RWPE2 (cell line): ENCODE results near the gene FSCN2.

Experiments
- ATAC-seq: fragments of 200-7000 bp; cut with Tn5 transposase; 3 replicates; pipeline ENCODE4 v1.9.1; 2021; ENCODE audit warnings: low read depth
- DNase-seq: peaks from one replicate; pipeline ENCODE4 v3.0.0-alpha.2; 2020; ENCODE audit warnings: low spot score
- H3K27ac ChIP-seq: fragments of 450-650 bp; 2 replicates; pipeline ENCODE4 v1.5.1; 2017; ENCODE audit warnings: mild to moderate bottlenecking; ENCODE audit not compliant: poor library complexity, severe bottlenecking
- H3K27me3 ChIP-seq: fragments of 250-450 bp; sonication (Bioruptor Pico); 2 replicates; pipeline ENCODE4 v1.5.1; 2021; ENCODE audit warnings: mild to moderate bottlenecking, moderate library complexity; ENCODE audit not compliant: insufficient read depth, poor library complexity, severe bottlenecking
- H3K36me3 ChIP-seq: fragments of 250-450 bp; sonication (Bioruptor Pico); 2 replicates; pipeline ENCODE4 v1.5.1; 2020; ENCODE audit warnings: low read depth, mild to moderate bottlenecking, moderate library complexity
- H3K4me1 ChIP-seq: fragments of 250-450 bp; sonication (Bioruptor Pico); 2 replicates; pipeline ENCODE4 v1.5.1; 2021; ENCODE audit warnings: mild to moderate bottlenecking, moderate library complexity; ENCODE audit not compliant: insufficient read depth, poor library complexity, severe bottlenecking
- H3K4me3 ChIP-seq: fragments of 250-450 bp; sonication (Bioruptor Pico); 2 replicates; pipeline ENCODE4 v1.5.1; 2021; ENCODE audit warnings: mild to moderate bottlenecking, moderate library complexity; ENCODE audit not compliant: severe bottlenecking
- H3K9me3 ChIP-seq: fragments of 250-450 bp; sonication (Bioruptor Pico); 2 replicates; pipeline ENCODE4 v1.5.1; 2021; ENCODE audit warnings: mild to moderate bottlenecking, moderate library complexity; ENCODE audit not compliant: severe bottlenecking
- CTCF ChIP-seq: fragments of 450-650 bp; IDR thresholded peaks from one replicate; pipeline ENCODE4 v1.5.1; 2017; ENCODE audit warnings: mild to moderate bottlenecking, moderate library complexity; ENCODE audit not compliant: poor library complexity, severe bottlenecking

Gene FSCN2

GRCh38 chr17:81522491-81523401 is 5.4 kb upstream of the FSCN2 start:
- H3K4me3 ChIP-seq: no peak overlapping the region
- TF ChIP-seq CTCF: no peak

GRCh38 chr17:81523402-81524038 is 4.7 kb upstream of the FSCN2 start:
- no peak overlapping the region for H3K27ac ChIP-seq
- no peaks in the 10 kb centered on the region for H3K4me1 ChIP-seq
- H3K36me3 ChIP-seq: no peaks in the 10 kb centered on the region
- H3K9me3 ChIP-seq: no peaks in the 10 kb centered on the region
- no peak overlapping the region for H3K4me3 ChIP-seq
- TF ChIP-seq CTCF: no peak
- H3K27me3 ChIP-seq: peaks cover 3% of the 10 kb centered on the region
- DNase-seq (no peak), ATAC-seq (no peak)

More at GRCh38 chr17:81522491-81523401, 5.4 kb upstream of the FSCN2 start:
- Histone ChIP-seq H3K27ac (no peak overlapping the region), H3K4me1 (no peaks in the 10 kb centered on the region), H3K9me3 (no peaks in the 10 kb centered on the region), H3K27me3 (no peaks in the 10 kb centered on the region), H3K36me3 (no peaks in the 10 kb centered on the region)
- DNase-seq (no peak), ATAC-seq (no peak)

- H3K4me1 ChIP-seq: no peaks in the 10 kb centered on the region
- ATAC-seq: no peak
- H3K9me3 ChIP-seq: no peaks in the 10 kb centered on the region
- H3K4me3 ChIP-seq: no peak overlapping the region
- H3K27ac ChIP-seq: no peak overlapping the region
- peaks cover 4% of the 10 kb centered on the region for H3K27me3 ChIP-seq
- H3K36me3 ChIP-seq: no peaks in the 10 kb centered on the region
- no peak for TF ChIP-seq CTCF
- DNase-seq: no peak
These were observed 3.9 kb upstream of the FSCN2 start for GRCh38 chr17:81524039-81524864.

- ATAC-seq: no peak
- no peak for TF ChIP-seq CTCF
- no peak for DNase-seq
- Histone ChIP-seq H3K36me3 (no peaks in the 10 kb centered on the region), H3K4me3 (no peak overlapping the region), H3K9me3 (no peaks in the 10 kb centered on the region), H3K27me3 (peaks cover 4% of the 10 kb centered on the region), H3K27ac (no peak overlapping the region), H3K4me1 (no peaks in the 10 kb centered on the region)
These were observed 3.4 kb upstream of the FSCN2 start for GRCh38 chr17:81524865-81525159.
